Neutrophil (primary cell): Measurements from ENCODE around the gene MBTPS1.
"Not testable (repeated sequence)": the region's sequence is repeated elsewhere in the genome, so short reads cannot be mapped to it uniquely, and the experiment has no call there.

Experiments used
- H3K27ac ChIP-seq: fragments of 200-600 bp; sonication (generic); 2 replicates; pipeline ENCODE4 v1.5.1; 2016; ENCODE audit warnings: mild to moderate bottlenecking, moderate library complexity
- H3K27me3 ChIP-seq: fragments of 200-600 bp; sonication (generic); 2 replicates; pipeline ENCODE4 v1.6.0; 2016; ENCODE audit warnings: mild to moderate bottlenecking
- H3K36me3 ChIP-seq: fragments of 200-600 bp; sonication (generic); 2 replicates; pipeline ENCODE4 v1.5.1; 2017
- H3K4me1 ChIP-seq, 2 experiments: fragments of 200-600 bp in 1 of 2; sonication (generic) in 1 of 2; 1 replicate in 1 of 2; 2 replicates in 1 of 2; pipeline versions ENCODE4 v1.5.1 to v1.6.1; 2013 to 2016; ENCODE audit warnings: low read depth in 1 of 2, low read length in 1 of 2, mild to moderate bottlenecking in 1 of 2, moderate library complexity in 1 of 2; ENCODE audit not compliant: control insufficient read depth in 1 of 2, insufficient read depth in 1 of 2
- H3K4me3 ChIP-seq, 2 experiments: fragments of 200-600 bp in 1 of 2; sonication (generic) in 1 of 2; 1 replicate in 1 of 2; 2 replicates in 1 of 2; pipeline ENCODE4 v1.5.1; 2013 to 2016; ENCODE audit warnings: low read depth in 1 of 2, low read length in 1 of 2, mild to moderate bottlenecking in 1 of 2, moderate library complexity in 1 of 2
- H3K9me3 ChIP-seq: fragments of 200-600 bp; sonication (generic); 2 replicates; pipeline ENCODE4 v1.5.1; 2016
- CTCF ChIP-seq: fragments of 200-600 bp; sonication (generic); IDR thresholded peaks from 2 replicates; pipeline ENCODE4 v1.5.1; 2016; ENCODE audit warnings: antibody characterized with exemption

MBTPS1 gene

GRCh38 chr16:84120023-84120422 is 3.3 kb upstream of the MBTPS1 start:
- no peak overlapping the region for H3K4me3 ChIP-seq
- TF ChIP-seq CTCF: no peak
- H3K27me3 ChIP-seq: no peaks in the 10 kb centered on the region
- H3K36me3 ChIP-seq: peaks cover 23% of the 10 kb centered on the region
- H3K9me3 ChIP-seq: no peaks in the 10 kb centered on the region
- no peak overlapping the region for H3K27ac ChIP-seq
- H3K4me1 ChIP-seq: peaks cover 21% of the 10 kb centered on the region in 2 experiments

- Histone ChIP-seq H3K9me3 (no peaks in the 10 kb centered on the region), H3K4me3 (no peak overlapping the region), H3K36me3 (peaks cover 21% of the 10 kb centered on the region), H3K27ac (no peak overlapping the region), H3K27me3 (no peaks in the 10 kb centered on the region), H3K4me1 (peaks cover 22 to 23% of the 10 kb centered on the region in 2 experiments)
- no peak for TF ChIP-seq CTCF
These were observed 2.6 kb upstream of the MBTPS1 start for GRCh38 chr16:84119368-84119767.

GRCh38 chr16:84118315-84118714 is 1.6 kb upstream of the MBTPS1 start:
- not testable (repeated sequence) for H3K9me3 ChIP-seq, H3K4me3 ChIP-seq

GRCh38 chr16:84117494-84117843 is 727 bp upstream of the MBTPS1 start:
- H3K4me1 ChIP-seq: peaks cover 22 to 26% of the 10 kb centered on the region in 2 experiments
- TF ChIP-seq CTCF: no peak
- no peaks in the 10 kb centered on the region for H3K27me3 ChIP-seq
- peaks cover 2% of the 10 kb centered on the region for H3K36me3 ChIP-seq
- H3K27ac ChIP-seq: peak overlapping the region; percentile 92
- peak overlapping the region; percentile 91 to 94 for H3K4me3 ChIP-seq
- H3K9me3 ChIP-seq: no peaks in the 10 kb centered on the region

More at GRCh38 chr16:84118315-84118714, 1.6 kb upstream of the MBTPS1 start:
- H3K27ac ChIP-seq, H3K27me3 ChIP-seq: not testable (repeated sequence)
- peaks cover 11% of the 10 kb centered on the region for H3K36me3 ChIP-seq
- H3K4me1 ChIP-seq: peaks cover 22 to 26% of the 10 kb centered on the region in 2 experiments

GRCh38 chr16:84115919-84116719 is 623 bp downstream of the MBTPS1 start:
- Histone ChIP-seq H3K4me3 (peak overlapping the region; percentile 91 to 94), H3K4me1 (peaks cover 22 to 26% of the 10 kb centered on the region in 2 experiments), H3K27ac (peak overlapping the region; percentile 92), H3K36me3 (no peaks in the 10 kb centered on the region), H3K27me3 (no peaks in the 10 kb centered on the region), H3K9me3 (no peaks in the 10 kb centered on the region)
- peak; percentile 62 for TF ChIP-seq CTCF

GRCh38 chr16:84111949-84112348 is 4.8 kb downstream of the MBTPS1 start:
- not testable (repeated sequence) for H3K4me3 ChIP-seq, H3K27ac ChIP-seq, H3K27me3 ChIP-seq, H3K36me3 ChIP-seq, H3K9me3 ChIP-seq
- peaks cover 17 to 22% of the 10 kb centered on the region in 2 experiments for H3K4me1 ChIP-seq
